ENCODE data around the gene APBA1.

DNA sequence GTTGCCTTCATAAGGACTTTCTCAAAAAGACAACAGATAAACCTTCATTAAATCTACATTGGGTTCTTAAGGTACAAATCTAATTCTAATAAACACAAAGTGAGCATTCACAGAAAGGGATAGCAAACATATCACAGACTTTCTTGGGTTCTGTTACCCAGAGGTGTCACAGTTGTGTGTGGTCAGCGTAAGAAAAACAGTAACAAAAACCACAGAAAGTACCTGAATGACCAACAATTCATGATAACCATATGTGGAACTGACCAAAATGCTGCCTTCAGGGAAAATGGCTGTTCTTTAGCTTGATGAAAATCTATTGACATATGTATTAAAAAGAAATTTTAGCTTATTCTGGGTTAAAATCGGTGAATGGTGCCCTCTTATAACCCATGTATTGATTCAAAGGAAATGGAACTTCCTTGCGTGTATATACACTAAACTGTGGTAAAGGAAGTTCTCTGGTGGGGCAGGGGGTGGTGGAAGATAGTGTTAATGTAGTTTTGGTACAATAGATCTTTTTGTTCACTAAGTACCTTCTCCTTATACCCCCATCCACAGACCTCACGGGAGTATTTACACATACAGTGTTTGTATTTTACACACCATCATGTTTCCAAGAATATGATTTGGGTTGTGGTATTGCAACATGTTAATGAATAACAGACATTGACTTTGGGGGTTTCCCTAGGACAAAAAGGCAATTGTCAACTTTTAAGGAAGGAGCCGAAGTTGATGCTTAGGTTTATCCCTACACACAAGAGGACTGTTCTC is 152.5 kb downstream of the APBA1 start:
- no peak for TF ChIP-seq POLR2A (IDR thresholded peaks at IDR 0.05; ENCODE audit: low read depth, low read length)
- TF ChIP-seq RCOR1 (IDR thresholded peaks at IDR 0.05; ENCODE audit: insufficient replicate concordance, low read length), result no peak
- TF ChIP-seq, protein P1, sequence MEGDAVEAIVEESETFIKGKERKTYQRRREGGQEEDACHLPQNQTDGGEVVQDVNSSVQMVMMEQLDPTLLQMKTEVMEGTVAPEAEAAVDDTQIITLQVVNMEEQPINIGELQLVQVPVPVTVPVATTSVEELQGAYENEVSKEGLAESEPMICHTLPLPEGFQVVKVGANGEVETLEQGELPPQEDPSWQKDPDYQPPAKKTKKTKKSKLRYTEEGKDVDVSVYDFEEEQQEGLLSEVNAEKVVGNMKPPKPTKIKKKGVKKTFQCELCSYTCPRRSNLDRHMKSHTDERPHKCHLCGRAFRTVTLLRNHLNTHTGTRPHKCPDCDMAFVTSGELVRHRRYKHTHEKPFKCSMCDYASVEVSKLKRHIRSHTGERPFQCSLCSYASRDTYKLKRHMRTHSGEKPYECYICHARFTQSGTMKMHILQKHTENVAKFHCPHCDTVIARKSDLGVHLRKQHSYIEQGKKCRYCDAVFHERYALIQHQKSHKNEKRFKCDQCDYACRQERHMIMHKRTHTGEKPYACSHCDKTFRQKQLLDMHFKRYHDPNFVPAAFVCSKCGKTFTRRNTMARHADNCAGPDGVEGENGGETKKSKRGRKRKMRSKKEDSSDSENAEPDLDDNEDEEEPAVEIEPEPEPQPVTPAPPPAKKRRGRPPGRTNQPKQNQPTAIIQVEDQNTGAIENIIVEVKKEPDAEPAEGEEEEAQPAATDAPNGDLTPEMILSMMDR (conservative IDR thresholded peaks at IDR 0.05; ENCODE audit: low read depth, low read length), result no peak
- no peak for TF ChIP-seq BHLHE40 (IDR thresholded peaks at IDR 0.05; ENCODE audit: low read depth, low read length)
- no peak for TF ChIP-seq RFX5 (IDR thresholded peaks at IDR 0.05; ENCODE audit: low read depth, low read length)
- TF ChIP-seq, protein P2, sequence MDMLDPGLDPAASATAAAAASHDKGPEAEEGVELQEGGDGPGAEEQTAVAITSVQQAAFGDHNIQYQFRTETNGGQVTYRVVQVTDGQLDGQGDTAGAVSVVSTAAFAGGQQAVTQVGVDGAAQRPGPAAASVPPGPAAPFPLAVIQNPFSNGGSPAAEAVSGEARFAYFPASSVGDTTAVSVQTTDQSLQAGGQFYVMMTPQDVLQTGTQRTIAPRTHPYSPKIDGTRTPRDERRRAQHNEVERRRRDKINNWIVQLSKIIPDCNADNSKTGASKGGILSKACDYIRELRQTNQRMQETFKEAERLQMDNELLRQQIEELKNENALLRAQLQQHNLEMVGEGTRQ (IDR thresholded peaks at IDR 0.05; ENCODE audit: low read depth, low read length), result no peak
- TF ChIP-seq, protein P3, sequence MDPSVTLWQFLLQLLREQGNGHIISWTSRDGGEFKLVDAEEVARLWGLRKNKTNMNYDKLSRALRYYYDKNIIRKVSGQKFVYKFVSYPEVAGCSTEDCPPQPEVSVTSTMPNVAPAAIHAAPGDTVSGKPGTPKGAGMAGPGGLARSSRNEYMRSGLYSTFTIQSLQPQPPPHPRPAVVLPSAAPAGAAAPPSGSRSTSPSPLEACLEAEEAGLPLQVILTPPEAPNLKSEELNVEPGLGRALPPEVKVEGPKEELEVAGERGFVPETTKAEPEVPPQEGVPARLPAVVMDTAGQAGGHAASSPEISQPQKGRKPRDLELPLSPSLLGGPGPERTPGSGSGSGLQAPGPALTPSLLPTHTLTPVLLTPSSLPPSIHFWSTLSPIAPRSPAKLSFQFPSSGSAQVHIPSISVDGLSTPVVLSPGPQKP (IDR thresholded peaks at IDR 0.05; ENCODE audit: borderline replicate concordance, low read depth, low read length), result no peak
- peak; percentile 17; the same call in 1 of the 2 replicates for TF ChIP-seq CEBPB (IDR thresholded peaks at IDR 0.05; ENCODE audit: low read depth, low read length)
- no peak for TF ChIP-seq MAFK (IDR thresholded peaks at IDR 0.05; ENCODE audit: low read depth, low read length)

All from IMR-90 (cell line).